Prostate gland (tissue), 2 donors: ENCODE data around the gene PIGR. TPM values are rescaled to one million over a fixed set of nuclear protein-coding genes. Genes with fewer than 3 reads are reported as not detected.

Source experiments
- DNase-seq: peaks from one replicate; pipeline ENCODE4 v3.0.0-alpha.2; 2019; ENCODE audit warnings: low spot score
- H3K27ac ChIP-seq, 2 donors: fragments of 200-600 bp; sonication (generic); 2 replicates each; pipeline ENCODE4 v1.5.1; 2017 to 2019
- H3K27me3 ChIP-seq: fragments of 200-600 bp; sonication (generic); replicated peaks from 2 replicates; pipeline ENCODE4 v1.5.1; 2019; ENCODE audit not compliant: insufficient read depth
- H3K36me3 ChIP-seq, 2 donors: fragments of 200-600 bp; sonication (generic); 1 replicate in 1 of 2; 2 replicates in 1 of 2; pipeline versions ENCODE4 v1.5.1 to v1.8.1; 2017 to 2019
- H3K4me1 ChIP-seq: fragments of 200-600 bp; sonication (generic); replicated peaks from 2 replicates; pipeline ENCODE4 v1.5.1; 2019
- H3K4me3 ChIP-seq, 2 donors: fragments of 200-600 bp; sonication (generic); 2 replicates each; pipeline ENCODE4 v1.5.1; 2017 to 2019
- H3K9me3 ChIP-seq: fragments of 200-600 bp; sonication (generic); 2 replicates; pipeline ENCODE4 v1.5.1; 2017
- POLR2A ChIP-seq: fragments of 450-650 bp; IDR thresholded peaks from one replicate; pipeline ENCODE4 v1.6.1; 2016; ENCODE audit warnings: antibody characterized with exemption, mild to moderate bottlenecking
- POLR2AphosphoS5 ChIP-seq: sonication (generic); formaldehyde crosslinking; IDR thresholded peaks from one replicate; pipeline ENCODE4 v1.6.1; 2017; ENCODE audit warnings: antibody characterized with exemption
- WGBS: methylation state at CpG from one replicate; pipeline ENCODE4 v1.1.5; 2018; 5-methylcytosine and 5-hydroxymethylcytosine counted together
- intact Hi-C: fragments of 100-400 bp; cut with DNase I; formaldehyde crosslinking; loops from one replicate; pipeline ENCODE4 v1.14.2; 2022
- total RNA-seq, 2 donors: library from RNA; depleted of rRNA; stranded (reverse); fragments of >200 nt; gene quantifications; one replicate each; pipeline ENCODE4 v1.1.0, GENCODE V29; 2016
- TF ChIP-seq, protein P1 (sequence below), 4 experiments: fragments of 200-600 bp in 2 of 4; fragments of 450-650 bp in 2 of 4; sonication (generic) in 2 of 4; IDR thresholded peaks; 1 replicate in 3 of 4; 2 replicates in 1 of 4; pipeline ENCODE4 v1.5.1; 2016 to 2019; ENCODE audit warnings: antibody characterized with exemption in 4 of 4, mild to moderate bottlenecking in 2 of 4, moderate library complexity in 2 of 4

Gene PIGR
- total RNA-seq, 2 donors from 2014 or later, result 1.9 to 91.7 TPM

DNA sequence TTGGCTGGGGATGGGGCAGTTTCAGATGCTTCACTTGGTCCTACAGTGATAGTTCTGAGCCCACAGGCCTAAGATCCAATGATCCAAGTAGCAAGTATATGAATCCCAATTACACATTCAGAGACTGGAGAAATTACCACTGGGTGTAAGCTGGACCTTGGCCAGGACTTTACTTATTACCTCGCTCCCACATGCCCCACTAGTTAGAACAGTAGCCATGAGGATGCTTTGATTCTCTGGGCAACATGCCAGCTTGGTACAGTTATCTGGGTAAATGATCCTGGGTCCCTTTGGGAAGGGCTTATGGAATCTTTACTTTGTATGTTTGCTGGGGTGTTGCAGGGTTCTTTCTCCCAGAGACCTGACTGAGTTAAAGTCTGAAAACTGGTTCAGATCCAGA, 29.0 kb upstream of the PIGR start:
- no peaks in the 10 kb centered on the region for H3K36me3 ChIP-seq
- 92% methylated on average over 1 of the region's 1 CpG for WGBS
- DNase-seq, result no peak
- H3K27ac ChIP-seq, result no peak overlapping the region
- intact Hi-C loops, result loop anchor here (10.0 kb wide), 1 partner anchor 481 kb away; no protein-coding TSS in a partner anchor
- H3K4me3 ChIP-seq, result no peak overlapping the region
- H3K4me1 ChIP-seq, result no peaks in the 10 kb centered on the region
- no peaks in the 10 kb centered on the region for H3K27me3 ChIP-seq
- TF ChIP-seq POLR2AphosphoS5 (no peak), POLR2A (no peak)
- TF ChIP-seq, protein P1, sequence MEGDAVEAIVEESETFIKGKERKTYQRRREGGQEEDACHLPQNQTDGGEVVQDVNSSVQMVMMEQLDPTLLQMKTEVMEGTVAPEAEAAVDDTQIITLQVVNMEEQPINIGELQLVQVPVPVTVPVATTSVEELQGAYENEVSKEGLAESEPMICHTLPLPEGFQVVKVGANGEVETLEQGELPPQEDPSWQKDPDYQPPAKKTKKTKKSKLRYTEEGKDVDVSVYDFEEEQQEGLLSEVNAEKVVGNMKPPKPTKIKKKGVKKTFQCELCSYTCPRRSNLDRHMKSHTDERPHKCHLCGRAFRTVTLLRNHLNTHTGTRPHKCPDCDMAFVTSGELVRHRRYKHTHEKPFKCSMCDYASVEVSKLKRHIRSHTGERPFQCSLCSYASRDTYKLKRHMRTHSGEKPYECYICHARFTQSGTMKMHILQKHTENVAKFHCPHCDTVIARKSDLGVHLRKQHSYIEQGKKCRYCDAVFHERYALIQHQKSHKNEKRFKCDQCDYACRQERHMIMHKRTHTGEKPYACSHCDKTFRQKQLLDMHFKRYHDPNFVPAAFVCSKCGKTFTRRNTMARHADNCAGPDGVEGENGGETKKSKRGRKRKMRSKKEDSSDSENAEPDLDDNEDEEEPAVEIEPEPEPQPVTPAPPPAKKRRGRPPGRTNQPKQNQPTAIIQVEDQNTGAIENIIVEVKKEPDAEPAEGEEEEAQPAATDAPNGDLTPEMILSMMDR (IDR thresholded peaks at IDR 0.05), result no peak
- H3K9me3 ChIP-seq, result no peaks in the 10 kb centered on the region

DNA sequence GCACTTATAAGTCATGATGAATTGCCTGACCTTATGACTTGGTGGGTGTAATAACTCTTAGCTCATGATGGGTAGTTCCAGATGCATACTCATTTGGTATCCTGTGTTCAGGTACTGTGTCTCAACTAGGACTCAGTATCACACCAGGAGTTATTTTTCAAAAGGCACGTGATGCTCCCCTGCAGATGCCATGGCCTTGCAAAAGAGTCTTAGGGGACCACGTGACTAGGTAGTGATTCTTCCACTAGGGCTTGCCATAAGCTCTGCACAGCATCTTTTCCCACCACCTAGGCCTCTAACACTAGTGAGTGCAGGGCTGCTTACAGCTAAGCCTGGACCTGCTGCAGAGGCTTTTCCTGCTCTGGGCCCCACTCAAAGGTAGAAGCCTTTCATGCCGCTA, 27.9 kb upstream of the PIGR start:
- no peak for DNase-seq

DNA sequence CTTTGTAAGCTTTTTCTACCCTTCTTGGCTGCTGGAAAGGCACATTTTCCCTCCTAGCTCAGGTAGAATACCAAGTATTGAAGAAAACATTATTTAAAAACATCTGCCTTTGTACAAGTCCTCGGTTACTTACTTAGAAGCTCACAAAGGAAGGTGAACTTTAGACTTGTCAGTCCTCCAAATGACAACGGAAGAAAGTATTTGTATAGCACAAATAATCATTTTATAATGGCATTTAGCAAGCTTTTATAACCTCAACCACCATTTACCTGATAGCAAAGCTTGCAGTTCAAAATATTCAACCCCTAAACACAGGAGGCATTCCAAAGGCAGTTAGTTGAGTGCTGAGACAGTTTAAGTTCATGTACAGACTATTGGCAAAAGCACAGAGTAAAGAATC, 26.5 kb upstream of the PIGR start:
- intact Hi-C loops, result loop anchor here (10.0 kb wide), 1 partner anchor 478 kb away; no protein-coding TSS in a partner anchor
- Histone ChIP-seq H3K9me3 (no peaks in the 10 kb centered on the region), H3K4me3 (no peak overlapping the region), H3K27me3 (no peaks in the 10 kb centered on the region), H3K27ac (no peak overlapping the region), H3K36me3 (no peaks in the 10 kb centered on the region), H3K4me1 (no peaks in the 10 kb centered on the region)
- DNase-seq, result no peak
- WGBS, result 50% methylated on average over 2 of the region's 2 CpGs
- TF ChIP-seq POLR2AphosphoS5 (no peak), POLR2A (no peak)
- TF ChIP-seq, protein P1 (IDR thresholded peaks at IDR 0.05), result no peak

More for the DNA sequence above, 27.9 kb upstream of the PIGR start:
- intact Hi-C loops, result loop anchor here (10.0 kb wide), 1 partner anchor 479 kb away; no protein-coding TSS in a partner anchor
- no peaks in the 10 kb centered on the region for H3K27me3 ChIP-seq
- H3K4me1 ChIP-seq, result no peaks in the 10 kb centered on the region
- H3K9me3 ChIP-seq, result no peaks in the 10 kb centered on the region
- H3K27ac ChIP-seq, result no peak overlapping the region
- no peak overlapping the region for H3K4me3 ChIP-seq
- TF ChIP-seq, protein P1 (IDR thresholded peaks at IDR 0.05), result no peak
- TF ChIP-seq POLR2A (no peak), POLR2AphosphoS5 (no peak)
- H3K36me3 ChIP-seq, result no peaks in the 10 kb centered on the region
- WGBS, result 82% methylated on average over 3 of the region's 3 CpGs

DNA sequence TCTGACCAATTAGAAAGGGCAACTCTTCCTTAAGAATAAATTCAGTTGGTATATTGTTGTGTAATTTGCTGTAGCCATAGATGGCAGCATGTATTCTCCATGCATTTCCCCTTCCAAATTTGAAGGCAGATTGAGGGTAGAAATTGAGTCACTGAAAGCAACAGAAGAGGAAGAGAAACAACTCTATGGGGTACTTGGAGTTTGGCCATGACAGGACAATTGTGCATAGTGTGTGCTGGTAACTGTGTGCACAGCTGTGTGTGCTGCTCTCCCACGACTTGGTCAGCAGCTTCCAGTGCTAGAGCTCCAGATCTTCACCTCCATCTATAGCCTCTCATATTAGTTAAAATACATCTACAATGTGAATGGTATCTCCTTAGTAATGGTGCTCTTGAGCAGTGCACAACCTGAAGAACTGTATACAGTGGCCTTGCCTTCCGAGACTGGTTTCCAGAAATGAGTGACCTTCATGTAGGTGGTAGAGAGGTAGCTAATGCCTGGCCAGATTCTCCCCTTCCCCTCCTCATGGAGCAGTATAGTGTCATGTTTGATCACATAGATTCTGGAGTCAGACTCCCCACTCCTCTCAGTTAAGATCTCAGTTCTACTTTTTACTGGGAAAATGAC, 24.9 kb upstream of the PIGR start:
- H3K4me3 ChIP-seq, result no peak overlapping the region
- no peaks in the 10 kb centered on the region for H3K36me3 ChIP-seq
- intact Hi-C loops, result loop anchor here (10.0 kb wide), 1 partner anchor 476 kb away; no protein-coding TSS in a partner anchor
- WGBS, result 82% methylated on average over 2 of the region's 2 CpGs
- no peak overlapping the region for H3K27ac ChIP-seq
- no peaks in the 10 kb centered on the region for H3K4me1 ChIP-seq
- H3K9me3 ChIP-seq, result no peaks in the 10 kb centered on the region
- DNase-seq, result no peak
- no peak for TF ChIP-seq POLR2A
- TF ChIP-seq, protein P1 (IDR thresholded peaks at IDR 0.05), result no peak
- TF ChIP-seq POLR2AphosphoS5, result no peak
- H3K27me3 ChIP-seq, result no peaks in the 10 kb centered on the region

DNA sequence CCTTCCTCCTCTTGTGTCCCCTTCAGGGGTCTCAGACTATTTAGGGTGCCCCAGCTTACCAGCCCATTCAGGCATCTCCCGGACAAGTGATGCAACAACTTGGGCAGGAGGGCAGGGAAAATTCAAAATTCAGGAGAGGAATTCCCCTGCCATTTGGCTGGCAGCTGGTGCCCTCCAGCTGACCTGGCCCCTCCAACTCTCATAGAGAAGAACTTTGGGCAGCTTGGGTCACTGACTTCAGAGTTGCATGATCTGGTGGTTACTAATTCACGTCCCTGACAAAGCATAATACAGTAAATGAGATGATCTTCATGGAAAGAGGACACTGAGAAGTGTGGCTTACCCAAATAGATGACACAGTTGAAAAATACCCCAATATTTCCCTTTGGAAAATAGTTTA, 24.2 kb upstream of the PIGR start, which contains the start of gene FCAMR:
FCAMR (minus strand) TSS at position 15 of the 400 bp plus-strand sequence. CDS start 335 bp downstream, outside the sequence.
- DNase-seq, result no peak
- intact Hi-C loops, result loop anchor here (10.0 kb wide), 1 partner anchor 476 kb away; no protein-coding TSS in a partner anchor
- H3K9me3 ChIP-seq, result no peaks in the 10 kb centered on the region
- H3K27ac ChIP-seq, result no peak within 1 kb of the TSS
- H3K4me1 ChIP-seq, result no peaks in the 10 kb centered on the region
- TF ChIP-seq, protein P1 (IDR thresholded peaks at IDR 0.05), result no peak
- TF ChIP-seq POLR2AphosphoS5 (no peak), POLR2A (no peak)
- no peaks in the 10 kb centered on the region for H3K27me3 ChIP-seq
- H3K4me3 ChIP-seq, result no peak within 1 kb of the TSS
- 86% methylated on average over 2 of the region's 2 CpGs for WGBS
- H3K36me3 ChIP-seq, result no peaks in the 10 kb centered on the region
